Dendritic cell treated with granulocyte-macrophage colony-stimulating factor and Interleukin-4, amounts not matched to agents 40 ng/mL and 50 ng/mL, for 4 days (primary cell): ENCODE data around the gene B9D1.

Source experiments
- H3K27ac Mint-ChIP-seq: one replicate; pipeline ENCODE4 v1.8.0; 2022; ENCODE audit warnings: mild to moderate bottlenecking, mixed read lengths
- H3K27me3 Mint-ChIP-seq: one replicate; pipeline ENCODE4 v1.8.0; 2022; ENCODE audit warnings: mild to moderate bottlenecking, mixed read lengths
- H3K36me3 Mint-ChIP-seq: one replicate; pipeline ENCODE4 v1.8.0; 2022; ENCODE audit warnings: low read depth, mixed read lengths
- H3K4me1 Mint-ChIP-seq: one replicate; pipeline ENCODE4 v1.8.0; 2022; ENCODE audit warnings: low read depth, mixed read lengths
- H3K4me3 Mint-ChIP-seq: one replicate; pipeline ENCODE4 v1.8.0; 2022; ENCODE audit warnings: mild to moderate bottlenecking, moderate library complexity, mixed read lengths
- H3K9me3 Mint-ChIP-seq: one replicate; pipeline ENCODE4 v1.8.0; 2022; ENCODE audit warnings: mixed read lengths
- intact Hi-C: fragments of 100-400 bp; cut with micrococcal nuclease; formaldehyde crosslinking; loops from one replicate; pipeline ENCODE4 v1.15.0; 2022

B9D1 gene

DNA sequence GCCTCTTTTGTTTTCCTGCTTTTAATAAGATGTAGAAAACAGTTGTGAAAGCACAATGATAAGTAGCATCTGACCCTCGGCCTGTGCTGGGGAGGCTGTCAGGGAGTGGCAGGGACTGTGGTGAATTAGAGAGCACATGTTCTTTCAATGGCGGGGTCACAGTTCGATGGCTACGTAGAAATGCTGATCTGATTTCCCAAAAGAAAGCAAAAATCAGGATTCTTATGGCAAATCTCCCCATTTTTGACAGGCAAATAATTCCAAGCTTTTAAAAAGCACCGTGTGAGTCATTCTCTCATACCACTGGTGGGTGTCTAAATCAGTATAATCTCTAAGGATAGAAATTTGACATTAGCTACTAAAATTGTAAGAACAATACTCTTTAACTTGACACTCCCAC is 11.6 kb upstream of the B9D1 start:
- no peak overlapping the region for H3K27ac Mint-ChIP-seq
- peaks cover 62% of the 10 kb centered on the region for H3K4me1 Mint-ChIP-seq
- intact Hi-C loops: no loop called here
- no peaks in the 10 kb centered on the region for H3K27me3 Mint-ChIP-seq
- H3K36me3 Mint-ChIP-seq: peaks cover 26% of the 10 kb centered on the region
- H3K4me3 Mint-ChIP-seq: no peak overlapping the region
- H3K9me3 Mint-ChIP-seq: no peaks in the 10 kb centered on the region

GRCh38 chr17:19372866-19373504 is 10.5 kb upstream of the B9D1 start:
- Mint-ChIP-seq H3K27me3 (no peaks in the 10 kb centered on the region), H3K27ac (no peak overlapping the region), H3K4me1 (peaks cover 67% of the 10 kb centered on the region), H3K4me3 (no peak overlapping the region), H3K9me3 (no peaks in the 10 kb centered on the region), H3K36me3 (peaks cover 18% of the 10 kb centered on the region)
- intact Hi-C loops: no loop called here

DNA sequence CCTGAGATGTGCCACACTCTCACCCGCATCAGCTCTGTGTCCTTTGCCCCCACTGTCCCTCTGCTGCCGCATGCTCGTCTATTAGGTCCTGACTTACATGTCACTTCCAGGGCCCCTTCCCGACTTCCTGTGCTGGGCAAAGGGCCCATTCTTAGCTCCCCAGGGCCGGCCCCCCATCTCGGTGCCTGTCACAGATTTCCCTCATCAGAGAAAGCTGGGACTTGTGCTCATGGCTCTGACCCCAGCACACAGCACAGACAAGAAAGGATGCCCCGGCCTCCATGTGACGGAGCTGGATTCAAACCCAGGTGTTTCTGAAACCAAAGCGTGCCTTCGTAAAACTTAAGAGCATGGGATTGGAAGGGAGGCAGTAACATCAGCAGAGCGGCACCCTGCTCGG is 9.9 kb upstream of the B9D1 start:
- Mint-ChIP-seq H3K9me3 (no peaks in the 10 kb centered on the region), H3K27me3 (no peaks in the 10 kb centered on the region), H3K4me3 (peak overlapping the region; percentile 37), H3K4me1 (peaks cover 67% of the 10 kb centered on the region), H3K36me3 (peaks cover 13% of the 10 kb centered on the region), H3K27ac (peak overlapping the region; percentile 86)
- intact Hi-C loops: no loop called here

DNA sequence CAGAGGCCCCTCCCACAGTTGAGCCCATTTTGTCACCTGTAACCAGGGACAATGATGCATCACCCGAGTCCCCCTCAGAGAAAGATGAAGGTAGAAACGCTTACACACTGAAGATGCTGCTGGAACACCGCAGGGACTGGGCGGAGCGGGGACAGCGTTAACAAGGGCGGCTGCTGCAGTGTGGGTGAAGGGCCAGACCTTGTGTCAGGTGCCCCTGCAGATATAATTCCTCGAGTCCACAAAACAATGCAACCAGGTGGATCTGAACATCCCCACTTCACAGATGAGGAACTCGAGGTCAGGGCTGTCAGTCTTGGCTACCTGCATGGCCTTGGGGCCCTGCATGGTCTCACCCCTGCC is 9.5 kb upstream of the B9D1 start:
- intact Hi-C loops: no loop called here
- H3K27me3 Mint-ChIP-seq: no peaks in the 10 kb centered on the region
- H3K4me3 Mint-ChIP-seq: no peak overlapping the region
- H3K4me1 Mint-ChIP-seq: peaks cover 65% of the 10 kb centered on the region
- H3K36me3 Mint-ChIP-seq: peaks cover 11% of the 10 kb centered on the region
- peak overlapping the region; percentile 86 for H3K27ac Mint-ChIP-seq
- no peaks in the 10 kb centered on the region for H3K9me3 Mint-ChIP-seq

GRCh38 chr17:19371259-19372010 is 8.9 kb upstream of the B9D1 start:
- H3K9me3 Mint-ChIP-seq: no peaks in the 10 kb centered on the region
- H3K4me1 Mint-ChIP-seq: peaks cover 61% of the 10 kb centered on the region
- H3K27me3 Mint-ChIP-seq: peaks cover 2% of the 10 kb centered on the region
- no peak overlapping the region for H3K4me3 Mint-ChIP-seq
- H3K36me3 Mint-ChIP-seq: peaks cover 11% of the 10 kb centered on the region
- peak overlapping the region; percentile 86 for H3K27ac Mint-ChIP-seq
- intact Hi-C loops: no loop called here

GRCh38 chr17:19370493-19370960 is 8.0 kb upstream of the B9D1 start:
- intact Hi-C loops: no loop called here
- H3K27me3 Mint-ChIP-seq: peaks cover 10% of the 10 kb centered on the region
- H3K27ac Mint-ChIP-seq: peak overlapping the region; percentile 86
- H3K4me1 Mint-ChIP-seq: peaks cover 61% of the 10 kb centered on the region
- H3K36me3 Mint-ChIP-seq: peaks cover 11% of the 10 kb centered on the region
- peak overlapping the region; percentile 21 for H3K4me3 Mint-ChIP-seq
- no peaks in the 10 kb centered on the region for H3K9me3 Mint-ChIP-seq

- intact Hi-C loops: no loop called here
- peaks cover 11% of the 10 kb centered on the region for H3K36me3 Mint-ChIP-seq
- peak overlapping the region; percentile 86 for H3K27ac Mint-ChIP-seq
- peaks cover 61% of the 10 kb centered on the region for H3K4me1 Mint-ChIP-seq
- peak overlapping the region; percentile 21 for H3K4me3 Mint-ChIP-seq
- H3K27me3 Mint-ChIP-seq: peaks cover 14% of the 10 kb centered on the region
- no peaks in the 10 kb centered on the region for H3K9me3 Mint-ChIP-seq
Measured at GRCh38 chr17:19369846-19370492, 7.4 kb upstream of the B9D1 start.

DNA sequence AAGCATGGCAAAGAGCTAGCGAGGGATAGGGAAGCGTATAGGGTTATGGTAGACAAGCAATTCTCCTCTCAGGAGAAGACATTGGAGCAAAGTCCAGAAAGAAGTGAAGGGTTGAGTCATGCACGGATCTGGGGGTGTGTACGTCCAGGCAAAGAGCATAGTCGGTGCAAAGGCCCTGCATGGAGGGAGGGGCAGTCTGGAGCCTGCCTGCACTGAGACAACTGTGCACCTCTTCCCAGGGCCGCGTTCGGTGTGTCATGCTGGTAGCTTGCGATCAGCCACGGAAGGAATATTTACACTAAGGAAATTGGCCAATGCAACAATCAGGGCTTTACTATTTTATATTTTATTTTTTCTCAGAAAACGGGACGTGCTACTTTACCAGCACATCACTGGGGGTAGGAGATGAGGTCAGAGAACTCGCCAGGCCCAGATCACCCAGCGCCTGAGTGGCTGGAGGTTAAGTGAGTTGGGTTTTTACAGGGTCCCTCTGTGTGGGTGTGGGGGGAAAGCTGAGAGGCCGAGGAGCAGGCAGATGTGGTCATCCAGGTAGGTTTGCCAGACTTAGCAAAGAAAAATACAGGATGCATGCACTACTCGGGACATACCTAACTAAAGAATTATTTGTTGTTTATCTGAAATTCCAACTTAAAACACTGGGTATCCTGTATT is 6.7 kb upstream of the B9D1 start:
- Mint-ChIP-seq H3K9me3 (no peaks in the 10 kb centered on the region), H3K4me1 (peaks cover 61% of the 10 kb centered on the region), H3K4me3 (no peak overlapping the region), H3K27ac (peak overlapping the region; percentile 86), H3K27me3 (peaks cover 21% of the 10 kb centered on the region), H3K36me3 (peaks cover 4% of the 10 kb centered on the region)
- intact Hi-C loops: no loop called here

GRCh38 chr17:19368229-19368628 is 5.7 kb upstream of the B9D1 start:
- no peaks in the 10 kb centered on the region for H3K9me3 Mint-ChIP-seq
- H3K4me1 Mint-ChIP-seq: peaks cover 51% of the 10 kb centered on the region
- intact Hi-C loops: no loop called here
- H3K4me3 Mint-ChIP-seq: no peak overlapping the region
- H3K27me3 Mint-ChIP-seq: peaks cover 26% of the 10 kb centered on the region
- no peaks in the 10 kb centered on the region for H3K36me3 Mint-ChIP-seq
- H3K27ac Mint-ChIP-seq: peak overlapping the region; percentile 65

DNA sequence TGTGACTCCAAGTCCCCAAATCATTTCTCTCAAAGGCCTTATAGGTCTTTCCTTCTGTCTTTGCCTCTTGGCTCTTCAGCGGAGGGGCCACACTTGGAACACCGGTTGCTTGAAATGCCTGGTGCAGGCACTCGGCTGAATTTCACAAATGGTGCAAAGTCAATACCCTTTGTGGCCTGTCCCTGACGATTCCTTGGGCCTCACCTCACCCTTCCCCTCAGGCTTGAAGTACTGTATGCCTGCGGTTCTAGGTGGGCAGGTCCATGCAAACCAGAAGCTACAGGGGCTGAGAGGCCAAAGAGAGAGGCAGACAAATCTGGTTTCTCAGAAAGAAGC is 4.1 kb upstream of the B9D1 start:
- no peak overlapping the region for H3K4me3 Mint-ChIP-seq
- H3K4me1 Mint-ChIP-seq: peaks cover 35% of the 10 kb centered on the region
- H3K27me3 Mint-ChIP-seq: peaks cover 31% of the 10 kb centered on the region
- no peaks in the 10 kb centered on the region for H3K9me3 Mint-ChIP-seq
- H3K36me3 Mint-ChIP-seq: no peaks in the 10 kb centered on the region
- H3K27ac Mint-ChIP-seq: no peak overlapping the region
- intact Hi-C loops: no loop called here

- H3K4me3 Mint-ChIP-seq: no peak overlapping the region
Measured at GRCh38 chr17:19365833-19366636, 3.5 kb upstream of the B9D1 start.

DNA sequence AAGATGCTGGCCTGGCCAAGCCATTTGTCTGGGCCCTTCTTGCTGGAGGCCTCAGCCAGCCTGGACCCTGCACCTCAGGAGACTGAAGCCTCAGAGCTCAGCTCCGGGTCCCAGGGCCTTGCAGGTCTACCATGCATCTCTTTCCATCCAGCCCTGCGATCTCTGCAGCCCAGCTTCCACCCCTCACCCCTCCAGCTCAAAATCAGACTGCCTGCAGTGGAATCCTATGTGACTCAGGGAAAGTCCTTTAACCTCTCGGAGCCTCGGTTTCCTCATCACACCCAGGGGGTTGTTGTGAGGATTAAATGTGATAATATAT is 2.9 kb upstream of the B9D1 start:
- peaks cover 23% of the 10 kb centered on the region for H3K4me1 Mint-ChIP-seq
- peaks cover 39% of the 10 kb centered on the region for H3K27me3 Mint-ChIP-seq
- H3K4me3 Mint-ChIP-seq: no peak overlapping the region
- H3K36me3 Mint-ChIP-seq: no peaks in the 10 kb centered on the region
- H3K9me3 Mint-ChIP-seq: no peaks in the 10 kb centered on the region
- H3K27ac Mint-ChIP-seq: no peak overlapping the region
- intact Hi-C loops: no loop called here

More at GRCh38 chr17:19365833-19366636, 3.5 kb upstream of the B9D1 start:
- Mint-ChIP-seq H3K27me3 (peaks cover 35% of the 10 kb centered on the region), H3K27ac (no peak overlapping the region), H3K9me3 (no peaks in the 10 kb centered on the region), H3K4me1 (peaks cover 29% of the 10 kb centered on the region), H3K36me3 (no peaks in the 10 kb centered on the region)
- intact Hi-C loops: no loop called here

DNA sequence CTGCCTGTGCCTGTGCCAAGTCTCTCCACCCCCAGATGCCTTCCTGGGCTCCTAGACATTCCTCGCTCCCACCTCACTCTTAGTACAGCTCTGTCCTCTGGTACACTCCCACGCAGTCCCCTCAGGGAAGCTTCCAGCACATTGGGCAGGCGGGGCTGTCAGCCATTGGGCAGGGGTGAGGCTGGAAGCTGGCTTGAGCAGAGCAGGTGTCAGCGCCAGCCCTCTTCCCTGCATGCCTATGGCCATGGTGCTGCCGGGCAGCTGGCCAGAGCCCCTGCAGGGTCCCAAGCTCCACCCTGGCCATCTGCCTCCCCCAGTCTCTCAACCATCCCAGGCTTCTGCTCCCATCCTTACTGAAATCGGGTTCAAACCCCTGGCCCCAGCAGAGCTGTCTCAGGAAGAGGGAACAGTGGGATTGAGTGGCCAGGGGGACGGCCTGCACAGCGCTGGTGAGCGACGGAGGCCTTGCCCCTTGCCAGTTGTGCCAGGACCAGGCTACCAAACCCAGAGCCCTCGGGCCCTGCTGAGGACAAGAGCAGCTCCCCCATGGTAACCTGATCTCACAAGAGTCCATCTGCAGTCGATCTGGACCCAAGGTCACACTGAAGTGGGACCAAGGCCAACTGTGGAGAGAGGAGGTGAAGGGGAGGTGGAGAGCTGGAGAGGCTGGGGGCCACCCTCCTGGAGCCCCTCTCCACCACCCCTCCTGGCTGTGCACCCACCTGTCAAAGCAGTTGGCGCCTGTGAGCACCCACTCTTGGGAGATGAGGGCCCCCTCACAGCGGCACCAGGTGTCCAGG is 2.4 kb upstream of the B9D1 start:
- Mint-ChIP-seq H3K4me1 (peaks cover 18% of the 10 kb centered on the region), H3K36me3 (no peaks in the 10 kb centered on the region), H3K9me3 (no peaks in the 10 kb centered on the region), H3K27me3 (peaks cover 44% of the 10 kb centered on the region), H3K27ac (no peak overlapping the region), H3K4me3 (no peak overlapping the region)
- intact Hi-C loops: loop anchor here (5.0 kb wide), 1 partner anchor 97 kb away; no protein-coding TSS in a partner anchor
